ENCODE results near the gene IFNB1.

DNA sequence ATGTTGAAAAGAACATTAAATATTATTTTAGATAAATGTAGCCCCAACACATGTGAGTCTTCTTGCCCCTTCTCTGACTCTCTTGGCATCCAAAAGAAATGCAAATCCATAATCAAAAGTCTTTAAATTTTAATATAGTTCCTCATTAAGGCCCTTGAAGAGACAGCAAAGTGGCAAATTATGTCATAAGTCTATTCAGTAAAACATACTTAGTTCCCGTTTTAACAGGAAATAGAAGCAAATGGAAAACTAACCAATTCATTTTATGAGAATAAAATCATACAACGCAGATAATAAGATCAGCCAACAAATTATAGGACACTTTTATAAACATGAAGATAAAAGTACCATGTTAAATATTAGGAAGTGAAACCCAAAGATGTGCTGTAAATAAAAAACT is 20.1 kb upstream of the IFNB1 start:
- TF ChIP-seq, protein P1, sequence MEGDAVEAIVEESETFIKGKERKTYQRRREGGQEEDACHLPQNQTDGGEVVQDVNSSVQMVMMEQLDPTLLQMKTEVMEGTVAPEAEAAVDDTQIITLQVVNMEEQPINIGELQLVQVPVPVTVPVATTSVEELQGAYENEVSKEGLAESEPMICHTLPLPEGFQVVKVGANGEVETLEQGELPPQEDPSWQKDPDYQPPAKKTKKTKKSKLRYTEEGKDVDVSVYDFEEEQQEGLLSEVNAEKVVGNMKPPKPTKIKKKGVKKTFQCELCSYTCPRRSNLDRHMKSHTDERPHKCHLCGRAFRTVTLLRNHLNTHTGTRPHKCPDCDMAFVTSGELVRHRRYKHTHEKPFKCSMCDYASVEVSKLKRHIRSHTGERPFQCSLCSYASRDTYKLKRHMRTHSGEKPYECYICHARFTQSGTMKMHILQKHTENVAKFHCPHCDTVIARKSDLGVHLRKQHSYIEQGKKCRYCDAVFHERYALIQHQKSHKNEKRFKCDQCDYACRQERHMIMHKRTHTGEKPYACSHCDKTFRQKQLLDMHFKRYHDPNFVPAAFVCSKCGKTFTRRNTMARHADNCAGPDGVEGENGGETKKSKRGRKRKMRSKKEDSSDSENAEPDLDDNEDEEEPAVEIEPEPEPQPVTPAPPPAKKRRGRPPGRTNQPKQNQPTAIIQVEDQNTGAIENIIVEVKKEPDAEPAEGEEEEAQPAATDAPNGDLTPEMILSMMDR (IDR thresholded peaks at IDR 0.05) = no peak
- TF ChIP-seq POLR2AphosphoS5 (IDR thresholded peaks at IDR 0.05; ENCODE audit: low read depth, low read length) (no peak), EP300 (IDR thresholded peaks at IDR 0.05; ENCODE audit: borderline replicate concordance in 1 of 2, low read depth in 1 of 2, low read length in 1 of 2) (no peak), NFIC (IDR thresholded peaks at IDR 0.05; ENCODE audit: borderline replicate concordance) (no peak), FOXM1 (IDR thresholded peaks at IDR 0.05; ENCODE audit: low read depth) (no peak), YY1 (IDR thresholded peaks at IDR 0.05; ENCODE audit: low read depth) (no peak), JUND (IDR thresholded peaks at IDR 0.05) (no peak)
- TF ChIP-seq, protein P2, sequence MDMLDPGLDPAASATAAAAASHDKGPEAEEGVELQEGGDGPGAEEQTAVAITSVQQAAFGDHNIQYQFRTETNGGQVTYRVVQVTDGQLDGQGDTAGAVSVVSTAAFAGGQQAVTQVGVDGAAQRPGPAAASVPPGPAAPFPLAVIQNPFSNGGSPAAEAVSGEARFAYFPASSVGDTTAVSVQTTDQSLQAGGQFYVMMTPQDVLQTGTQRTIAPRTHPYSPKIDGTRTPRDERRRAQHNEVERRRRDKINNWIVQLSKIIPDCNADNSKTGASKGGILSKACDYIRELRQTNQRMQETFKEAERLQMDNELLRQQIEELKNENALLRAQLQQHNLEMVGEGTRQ (IDR thresholded peaks at IDR 0.05; ENCODE audit: borderline replicate concordance, low read depth, low read length) = no peak
